ENCODE data around the gene CALU.

DNA sequence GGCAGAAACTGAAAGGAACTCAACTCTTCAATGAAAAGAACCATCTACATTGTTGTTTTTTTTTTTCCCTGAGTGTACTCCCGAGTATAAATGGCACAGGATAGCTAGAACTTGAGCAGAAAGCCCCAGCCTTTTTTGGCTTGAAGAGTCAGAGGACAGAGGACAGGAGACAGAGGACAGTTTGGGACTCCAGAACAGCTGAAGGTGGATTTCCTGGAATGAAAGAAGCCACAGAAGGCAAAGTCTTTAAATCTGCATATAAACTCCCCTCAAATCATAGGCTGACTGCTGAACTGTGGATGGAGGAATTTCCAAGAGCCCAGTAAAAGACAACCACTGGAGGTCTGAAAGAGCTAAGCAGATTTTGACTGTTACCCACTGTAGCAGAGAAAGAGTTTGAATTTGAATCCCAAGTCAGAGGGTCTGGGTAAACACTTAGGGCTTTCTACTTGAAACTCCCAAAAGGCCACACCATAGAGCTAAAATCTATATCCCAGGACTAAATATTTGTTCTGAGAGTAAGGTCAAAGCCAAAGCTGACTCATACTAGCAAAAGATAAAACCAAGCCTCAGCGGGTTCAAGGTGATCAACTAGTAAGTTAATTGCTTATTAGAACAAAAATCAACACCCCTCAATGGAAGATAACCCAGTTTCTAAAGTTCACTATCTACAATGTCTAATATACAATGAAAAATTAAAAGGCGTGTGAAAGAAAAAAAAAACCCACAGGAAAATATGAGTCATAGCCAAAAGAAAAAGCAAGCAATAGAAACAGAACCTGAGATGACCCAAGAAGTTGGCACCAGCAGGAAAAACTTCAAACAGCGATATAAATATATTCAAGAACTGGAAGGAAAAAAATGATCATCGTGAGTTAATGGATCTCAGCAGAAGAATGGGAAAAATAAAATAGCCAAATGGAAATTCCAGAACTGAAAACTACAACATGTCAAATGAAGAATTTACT lies 38.3 kb downstream of the CALU start:
- TF ChIP-seq, protein P1, sequence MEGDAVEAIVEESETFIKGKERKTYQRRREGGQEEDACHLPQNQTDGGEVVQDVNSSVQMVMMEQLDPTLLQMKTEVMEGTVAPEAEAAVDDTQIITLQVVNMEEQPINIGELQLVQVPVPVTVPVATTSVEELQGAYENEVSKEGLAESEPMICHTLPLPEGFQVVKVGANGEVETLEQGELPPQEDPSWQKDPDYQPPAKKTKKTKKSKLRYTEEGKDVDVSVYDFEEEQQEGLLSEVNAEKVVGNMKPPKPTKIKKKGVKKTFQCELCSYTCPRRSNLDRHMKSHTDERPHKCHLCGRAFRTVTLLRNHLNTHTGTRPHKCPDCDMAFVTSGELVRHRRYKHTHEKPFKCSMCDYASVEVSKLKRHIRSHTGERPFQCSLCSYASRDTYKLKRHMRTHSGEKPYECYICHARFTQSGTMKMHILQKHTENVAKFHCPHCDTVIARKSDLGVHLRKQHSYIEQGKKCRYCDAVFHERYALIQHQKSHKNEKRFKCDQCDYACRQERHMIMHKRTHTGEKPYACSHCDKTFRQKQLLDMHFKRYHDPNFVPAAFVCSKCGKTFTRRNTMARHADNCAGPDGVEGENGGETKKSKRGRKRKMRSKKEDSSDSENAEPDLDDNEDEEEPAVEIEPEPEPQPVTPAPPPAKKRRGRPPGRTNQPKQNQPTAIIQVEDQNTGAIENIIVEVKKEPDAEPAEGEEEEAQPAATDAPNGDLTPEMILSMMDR (IDR thresholded peaks at IDR 0.05) = no peak
- no peak for TF ChIP-seq EZH2 (IDR thresholded peaks at IDR 0.05; ENCODE audit: borderline replicate concordance, insufficient read depth, low read depth, low read length, poor library complexity, severe bottlenecking)

Data from B cell (primary cell).